IPS-NIHi11 (cell line): ENCODE results near the gene SYNDIG1L.
A peak's percentile ranks its signal among the peaks of the same experiment; 100 is the strongest.
"Not testable (repeated sequence)": the region's sequence is repeated elsewhere in the genome, so short reads cannot be mapped to it uniquely, and the experiment has no call there.

Experiments used
- DNase-seq: peaks from one replicate; pipeline ENCODE4 v3.0.0; 2012; ENCODE audit warnings: mixed read lengths, low spot score

The SYNDIG1L gene

DNA sequence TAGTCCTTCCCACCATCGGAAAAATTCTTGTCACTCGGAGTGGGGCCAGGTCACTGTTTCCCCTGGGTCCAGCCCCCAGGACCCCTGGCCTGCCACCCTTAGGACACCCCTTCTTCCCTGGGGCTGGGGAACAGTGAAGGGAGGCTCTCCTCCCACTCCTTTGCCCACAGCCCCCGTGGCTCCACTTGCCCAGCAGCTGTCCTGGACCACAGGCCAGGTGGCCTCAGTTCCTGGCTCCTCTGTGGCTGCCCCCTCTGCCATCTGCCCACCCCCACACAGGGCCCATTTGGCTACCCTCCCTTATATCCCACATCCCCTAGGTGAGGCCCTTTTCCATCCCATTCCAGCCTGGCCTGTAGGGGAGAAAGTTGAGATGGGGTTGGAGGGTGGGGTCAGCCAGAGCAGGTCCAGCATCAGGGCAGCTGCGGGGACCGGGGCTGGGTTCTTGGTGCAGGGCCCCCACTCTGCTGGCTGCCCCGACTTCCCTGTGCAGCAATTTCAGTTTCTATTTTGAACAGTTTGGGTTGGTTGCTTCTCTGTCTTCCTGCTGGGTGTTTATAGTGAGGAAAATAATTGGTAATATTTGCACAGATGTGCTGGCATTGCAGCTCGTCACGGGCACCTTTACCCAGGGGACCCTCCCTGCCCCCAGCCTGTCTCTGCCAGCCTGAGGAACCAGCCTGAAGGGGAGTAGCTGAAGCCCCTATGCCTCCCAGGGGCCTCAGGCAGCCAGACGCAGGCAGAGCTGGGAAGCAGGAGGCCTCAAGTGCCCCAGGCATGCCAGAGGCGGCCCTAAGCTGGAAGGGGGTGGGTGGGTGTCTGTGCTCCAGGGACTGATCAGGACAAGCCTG lies 23.4 kb downstream of the SYNDIG1L start:
- no peak for DNase-seq

DNA sequence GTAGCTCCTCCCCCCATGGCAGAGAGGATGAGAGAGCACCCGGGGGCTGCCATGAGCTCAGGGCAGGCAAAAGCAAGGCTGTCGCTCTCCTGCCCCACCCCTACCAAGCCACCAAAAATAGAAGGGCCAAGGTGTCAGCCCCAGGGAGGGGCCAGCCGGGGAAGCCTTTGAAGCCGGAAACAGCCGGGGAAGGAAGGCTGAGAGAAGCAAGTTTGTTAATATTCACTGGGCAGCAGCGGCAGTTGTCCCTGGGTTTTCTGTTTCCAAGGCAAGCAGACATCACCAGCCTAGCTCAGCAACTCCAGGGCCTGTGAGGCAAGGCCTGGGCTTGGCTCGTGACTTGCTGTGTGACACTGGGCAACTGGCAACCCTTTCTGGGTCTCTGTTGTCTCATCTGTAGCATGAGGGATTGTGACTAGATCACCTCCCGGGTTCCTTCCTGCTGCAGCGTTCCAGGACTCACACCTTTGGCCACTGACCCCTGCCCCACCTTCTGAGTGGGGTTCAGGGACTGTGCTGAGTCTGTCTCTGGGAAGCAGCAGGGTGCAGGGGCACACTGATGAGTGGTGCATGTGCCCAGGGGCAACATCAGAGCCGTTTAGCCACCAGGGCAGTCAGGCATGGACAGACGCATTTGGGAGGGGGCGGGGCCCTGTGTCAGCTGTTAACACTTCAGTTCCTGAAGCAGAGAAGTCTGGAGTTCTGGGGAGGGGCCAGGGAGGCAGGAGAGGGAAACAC lies 24.3 kb downstream of the SYNDIG1L start:
- peak; percentile 68 for DNase-seq

DNA sequence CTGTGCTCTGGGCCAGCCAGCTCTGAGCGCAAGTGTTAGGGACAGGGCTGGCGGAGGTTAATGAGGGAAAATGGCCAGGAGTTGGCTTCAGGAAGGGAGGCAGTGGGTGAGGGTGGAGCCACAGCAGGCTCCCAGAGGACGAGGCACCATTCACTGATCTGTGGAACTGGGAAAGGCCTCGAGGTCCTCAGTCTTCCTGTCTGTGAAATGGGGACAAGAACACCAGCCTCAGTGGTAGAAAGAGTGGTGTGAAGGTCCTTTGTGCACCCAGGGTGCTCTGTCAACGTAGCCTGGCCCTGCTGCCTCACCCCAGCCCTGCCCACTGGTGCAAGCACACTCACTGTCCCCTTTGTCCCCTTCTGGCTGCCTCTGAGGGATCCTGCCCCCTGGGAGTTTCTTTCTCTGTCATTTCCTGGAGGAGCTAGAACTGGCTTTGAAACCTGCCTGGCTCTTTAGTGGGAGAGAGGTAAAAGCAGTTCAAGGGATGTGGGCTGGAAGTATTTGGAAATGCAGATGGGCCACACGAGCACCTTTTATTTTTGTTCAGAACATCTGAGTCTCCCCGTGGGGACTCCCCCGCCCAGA lies 25.0 kb downstream of the SYNDIG1L start:
- no peak for DNase-seq

DNA sequence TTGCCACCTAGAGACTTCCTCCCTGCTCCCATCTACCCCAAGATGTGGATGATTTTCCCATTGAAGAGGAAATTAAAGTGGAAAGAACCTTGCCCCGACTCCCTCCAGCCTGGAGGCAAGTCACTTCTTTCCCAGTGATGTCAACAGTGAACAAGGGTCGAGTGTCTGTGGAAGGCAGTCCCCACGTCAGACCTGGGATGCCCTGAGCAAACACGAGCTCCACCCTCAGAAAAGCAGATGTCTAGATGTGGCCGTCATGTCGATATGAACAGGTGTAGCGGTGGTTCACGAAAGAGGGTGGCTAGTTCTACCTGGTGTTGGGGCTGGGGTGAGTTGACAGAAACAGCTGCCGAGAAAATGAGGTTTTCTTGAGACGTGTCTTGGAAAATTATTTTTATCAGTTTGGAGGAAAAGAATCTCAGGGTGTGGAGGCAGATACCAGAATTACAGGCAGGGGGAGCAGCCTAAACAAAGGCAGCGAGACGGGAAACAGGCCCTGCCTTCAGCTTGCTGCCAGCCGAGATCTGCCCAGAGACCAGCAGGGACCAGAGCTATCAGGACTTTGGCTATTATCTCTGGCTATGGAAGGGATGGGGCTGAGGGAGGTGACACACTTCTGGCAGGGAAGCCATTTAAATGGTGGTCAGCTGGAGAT lies 25.9 kb downstream of the SYNDIG1L start:
- DNase-seq: peak; percentile 65

DNA sequence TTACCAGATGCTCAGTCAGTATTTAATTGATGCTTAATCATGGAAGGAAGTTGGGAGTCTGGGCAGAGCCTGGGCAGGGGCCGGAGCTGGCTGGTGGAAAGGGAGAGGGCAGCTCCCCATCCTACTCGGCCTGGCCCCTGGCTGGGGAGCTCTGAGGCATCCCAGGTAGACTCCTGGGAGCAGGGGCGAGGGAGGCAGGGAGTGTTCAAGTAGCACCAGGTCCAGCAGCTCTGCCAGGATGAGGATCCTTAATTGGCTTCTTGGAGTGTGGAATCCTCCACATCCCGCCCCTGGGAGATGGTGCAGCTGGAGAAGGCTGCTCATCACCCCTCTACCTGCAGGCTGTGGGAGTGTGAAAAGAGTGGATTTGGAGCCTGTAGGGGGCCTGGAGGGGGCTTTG lies 30.9 kb downstream of the SYNDIG1L start:
- no peak for DNase-seq

DNA sequence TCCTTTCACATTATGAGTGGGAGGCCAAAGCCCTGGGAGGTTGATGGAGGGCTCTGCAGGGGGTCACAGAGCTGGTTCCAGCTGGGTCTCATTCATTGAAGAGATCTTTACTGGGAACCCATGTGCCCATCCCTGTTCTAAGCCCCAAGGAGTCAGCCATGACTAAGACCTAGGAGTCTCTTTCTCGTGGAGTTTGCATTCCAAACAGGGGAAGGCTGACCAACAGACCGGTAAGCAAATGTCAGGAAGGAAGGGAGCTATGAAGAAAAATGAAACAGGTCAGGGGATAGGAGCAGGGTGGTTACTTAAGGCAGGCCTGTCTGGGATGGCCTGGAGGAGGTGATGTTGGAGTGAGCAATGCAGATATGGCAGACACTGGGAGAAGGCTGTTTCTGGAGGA lies 31.5 kb downstream of the SYNDIG1L start:
- DNase-seq: no peak

DNA sequence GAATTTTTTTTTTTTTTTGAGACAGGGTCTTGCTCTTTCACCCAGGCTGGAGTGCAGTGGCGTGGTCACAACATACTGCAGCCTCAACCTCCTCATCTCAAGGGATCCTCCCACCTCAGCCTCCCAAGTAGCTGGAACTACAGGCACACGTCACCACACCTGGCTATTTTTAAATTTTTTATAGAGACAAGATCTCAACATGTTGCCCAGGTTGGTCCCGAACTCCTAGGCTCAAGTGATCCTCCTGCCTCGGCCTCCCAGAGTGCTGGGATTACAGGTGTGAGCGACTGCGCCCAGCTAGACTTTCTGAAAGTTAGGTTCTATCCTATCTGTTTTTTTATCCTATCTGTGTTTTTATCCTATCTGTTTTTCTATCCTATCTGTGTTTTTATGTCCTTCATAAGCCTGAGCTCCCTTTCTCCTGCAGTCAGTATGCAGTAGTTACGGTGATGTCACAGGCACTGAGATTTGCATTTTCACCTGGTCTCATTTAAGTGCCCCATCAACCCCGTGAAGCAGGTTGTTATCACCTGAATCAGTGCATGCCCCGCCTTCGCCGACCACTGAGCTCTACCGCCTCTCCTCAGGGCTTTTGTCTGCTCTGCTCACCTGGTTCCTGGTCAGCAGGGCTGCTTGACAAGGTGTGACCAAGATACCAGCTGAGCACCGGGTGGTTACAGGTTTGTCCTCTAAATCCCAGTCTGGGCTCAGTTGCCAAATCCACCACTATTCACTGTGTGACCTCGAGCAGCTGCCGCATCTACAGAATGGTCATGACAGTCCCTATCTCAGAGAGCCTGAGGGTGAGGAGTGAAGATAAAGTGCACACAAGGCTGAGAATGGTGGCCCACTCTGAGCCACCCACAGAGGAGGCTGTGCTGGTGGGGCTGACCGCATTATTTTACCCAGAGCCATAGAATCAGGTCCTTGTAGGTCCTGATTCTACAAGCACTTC lies 33.1 kb downstream of the SYNDIG1L start:
- DNase-seq: no peak

DNA sequence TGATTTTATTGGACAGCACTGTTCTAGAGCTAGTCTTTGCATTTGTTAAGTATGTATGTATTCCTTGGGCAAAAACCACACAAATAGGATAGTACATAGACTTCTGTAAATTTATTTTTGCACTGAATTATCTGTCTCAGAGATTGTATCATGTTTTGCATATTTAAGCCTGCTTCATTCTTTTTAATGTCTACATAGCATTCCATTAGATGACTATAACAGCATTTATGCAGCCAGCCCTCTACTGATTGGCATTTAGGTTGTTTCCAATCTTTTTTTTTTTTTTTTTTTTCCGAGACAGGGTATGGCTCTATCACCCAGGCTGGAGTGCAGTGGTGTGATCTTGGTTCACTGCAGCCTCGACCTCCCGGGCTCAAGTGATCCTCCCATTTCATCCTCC lies 34.5 kb downstream of the SYNDIG1L start:
- DNase-seq: no peak

DNA sequence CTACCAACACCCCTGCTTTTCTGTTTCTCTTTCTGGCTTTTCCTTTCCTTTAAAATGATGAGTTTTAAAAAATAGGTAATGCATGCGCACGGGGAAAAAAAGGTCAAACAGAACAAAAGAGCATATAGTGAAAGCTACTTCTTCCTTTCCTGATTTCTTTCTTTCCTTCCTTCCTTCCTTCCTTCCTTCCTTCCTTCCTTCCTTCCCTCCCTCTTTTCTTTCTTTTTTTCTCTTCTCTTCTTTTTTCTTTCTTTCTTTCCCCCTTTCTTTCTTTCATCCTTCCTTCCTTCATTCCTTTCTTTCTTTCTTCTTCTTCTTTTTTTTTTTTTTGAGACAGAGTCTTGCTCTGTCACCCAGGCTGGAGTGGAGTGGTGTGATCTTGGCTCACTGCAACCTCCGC lies 35.5 kb downstream of the SYNDIG1L start:
- not testable (repeated sequence) for DNase-seq

DNA sequence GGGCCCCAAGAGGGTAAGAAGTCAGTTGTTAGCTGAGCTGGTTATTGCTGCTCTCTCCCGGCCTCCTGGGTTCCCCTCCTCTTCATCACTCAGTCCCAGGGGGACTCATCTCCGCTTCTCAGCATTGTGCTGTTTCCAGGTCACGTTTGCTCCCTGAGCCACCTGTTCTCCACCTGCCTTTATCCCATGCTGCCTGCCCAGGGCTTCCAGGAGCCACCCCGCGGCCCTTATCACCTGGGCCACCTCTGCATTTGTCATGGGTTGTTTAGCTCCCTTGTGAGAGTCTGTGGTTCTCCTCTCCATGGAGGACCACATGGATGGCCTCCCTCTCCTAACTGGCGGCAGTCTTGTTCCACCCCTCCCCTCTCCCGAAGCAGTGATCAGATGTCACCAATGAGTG lies 36.0 kb downstream of the SYNDIG1L start:
- DNase-seq: no peak

DNA sequence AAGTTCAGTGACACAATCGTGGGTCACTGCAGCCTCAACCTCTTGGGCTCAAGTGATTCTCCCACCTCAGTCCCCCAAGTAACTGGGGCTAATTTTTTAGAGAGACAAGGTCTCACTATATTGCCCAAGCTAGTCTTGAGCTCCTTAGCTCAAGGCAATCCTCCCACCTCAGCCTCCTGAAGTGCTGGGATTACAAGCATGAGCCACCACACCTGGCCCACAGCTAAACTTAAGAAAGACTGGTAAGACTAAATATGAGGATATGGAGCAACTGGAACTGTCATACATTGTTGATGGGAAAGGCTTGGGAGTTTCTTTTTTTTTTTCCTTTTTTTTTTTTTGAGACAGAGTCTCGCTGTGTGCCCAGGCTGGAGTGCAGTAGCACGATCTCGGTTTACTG lies 43.8 kb downstream of the SYNDIG1L start:
- DNase-seq: no peak

DNA sequence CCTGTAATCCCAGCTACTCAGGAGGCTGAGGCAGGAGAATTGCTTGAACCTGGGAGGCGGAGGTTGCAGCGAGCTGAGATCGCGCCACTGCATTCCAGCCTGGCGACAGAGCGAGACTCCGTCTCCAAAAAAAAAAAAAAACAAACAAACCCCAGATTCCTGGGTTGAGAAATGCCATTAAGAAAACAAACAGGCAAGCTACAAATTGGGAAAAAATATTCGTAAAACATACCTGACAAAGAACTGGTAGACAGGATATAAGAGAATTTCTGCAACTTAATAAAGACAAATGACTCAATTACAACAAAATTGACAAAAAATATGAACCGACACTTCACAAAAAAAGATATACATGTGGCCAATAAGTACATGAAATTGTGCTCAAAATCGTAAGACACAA lies 44.4 kb downstream of the SYNDIG1L start:
- peak; percentile 0 for DNase-seq

DNA sequence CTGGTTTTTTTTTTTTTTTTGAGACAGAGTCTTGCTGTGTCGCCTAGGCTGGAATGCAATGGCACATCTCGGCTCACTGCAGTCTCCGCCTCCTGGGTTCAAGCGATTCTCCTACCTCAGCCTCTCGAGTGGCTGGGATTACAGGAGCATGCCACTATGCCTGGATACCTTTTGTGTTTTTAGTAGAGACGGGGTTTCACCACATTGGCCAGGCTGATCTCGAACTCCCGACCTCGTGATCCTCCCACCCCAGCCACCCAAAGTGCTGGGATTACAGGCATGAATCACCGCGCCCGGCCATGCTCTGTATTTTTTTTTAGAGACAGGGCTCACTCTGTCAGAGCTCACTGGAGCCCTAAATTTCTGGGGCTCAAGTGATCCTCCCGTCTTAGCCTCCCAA lies 45.2 kb downstream of the SYNDIG1L start:
- no peak for DNase-seq

DNA sequence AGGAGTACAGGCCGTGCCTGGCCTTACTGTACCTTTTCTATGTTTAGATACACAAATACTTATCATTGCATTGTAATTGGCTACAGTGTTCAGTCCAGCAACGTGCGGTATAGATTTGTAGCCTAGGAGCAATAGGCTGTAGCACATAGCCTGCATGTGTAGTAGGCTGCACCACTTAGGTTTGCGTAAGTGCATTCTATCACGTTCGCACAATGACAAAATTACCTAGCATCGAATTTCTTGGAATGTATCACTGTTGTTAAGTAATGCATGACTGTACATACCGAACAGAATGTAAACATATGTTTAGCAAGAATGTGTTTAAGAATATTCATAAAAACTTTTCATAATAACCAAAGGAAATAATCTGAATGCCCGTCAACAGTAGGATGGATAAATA lies 45.8 kb downstream of the SYNDIG1L start:
- peak; percentile 10 for DNase-seq

DNA sequence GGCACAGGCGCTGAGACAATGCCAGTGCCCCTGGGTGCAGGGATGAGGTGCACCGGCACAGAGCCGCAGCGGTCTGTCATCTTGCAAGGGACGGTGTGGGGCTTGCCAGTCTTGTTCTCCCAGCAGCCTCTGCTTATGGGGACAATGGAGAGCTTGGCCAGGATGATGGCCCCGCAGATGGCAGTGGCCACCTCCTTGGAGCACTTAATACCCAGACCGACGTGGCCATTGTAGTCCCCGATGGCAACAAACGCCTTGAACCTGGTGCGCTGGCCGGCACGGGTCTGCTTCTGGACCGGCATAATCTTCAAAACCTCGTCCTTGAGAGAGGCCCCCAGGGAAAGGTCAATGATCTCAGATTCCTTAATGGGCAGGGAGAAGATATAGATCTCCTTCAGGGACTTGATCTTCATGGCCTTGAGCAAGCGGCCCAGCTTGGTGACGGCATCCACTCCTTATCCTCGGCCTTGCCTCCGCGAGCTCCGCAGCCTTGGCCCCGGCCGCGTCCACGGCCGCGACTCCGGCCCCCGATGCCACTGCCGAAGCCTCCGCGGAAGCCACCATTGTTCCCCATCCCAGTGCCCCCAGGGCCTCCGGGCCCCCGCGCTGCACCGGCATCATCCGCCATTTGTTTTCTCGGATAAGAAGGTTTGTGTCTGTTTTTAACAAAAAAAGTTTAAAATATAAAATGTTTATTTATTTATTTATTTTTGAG lies 47.9 kb downstream of the SYNDIG1L start:
- no peak for DNase-seq

DNA sequence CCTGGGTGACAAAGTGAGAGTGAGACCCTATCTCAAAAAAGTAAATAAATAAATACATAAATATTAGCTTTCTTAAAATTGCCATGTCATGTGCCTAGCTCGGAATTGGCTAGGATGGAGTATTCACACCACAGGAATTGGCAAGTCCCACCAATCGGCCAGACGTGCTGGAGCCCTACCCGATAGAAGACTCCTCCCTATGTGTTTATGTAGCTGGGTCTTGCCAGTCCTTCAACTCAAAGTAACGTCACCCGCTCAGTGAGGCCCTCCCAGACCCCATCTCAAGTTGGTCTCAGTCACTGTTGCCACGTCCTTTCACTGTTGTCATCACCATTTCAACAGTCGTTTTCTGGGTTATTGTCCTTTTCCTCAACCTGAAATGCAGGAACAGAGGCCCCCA lies 57.6 kb downstream of the SYNDIG1L start:
- DNase-seq: no peak

DNA sequence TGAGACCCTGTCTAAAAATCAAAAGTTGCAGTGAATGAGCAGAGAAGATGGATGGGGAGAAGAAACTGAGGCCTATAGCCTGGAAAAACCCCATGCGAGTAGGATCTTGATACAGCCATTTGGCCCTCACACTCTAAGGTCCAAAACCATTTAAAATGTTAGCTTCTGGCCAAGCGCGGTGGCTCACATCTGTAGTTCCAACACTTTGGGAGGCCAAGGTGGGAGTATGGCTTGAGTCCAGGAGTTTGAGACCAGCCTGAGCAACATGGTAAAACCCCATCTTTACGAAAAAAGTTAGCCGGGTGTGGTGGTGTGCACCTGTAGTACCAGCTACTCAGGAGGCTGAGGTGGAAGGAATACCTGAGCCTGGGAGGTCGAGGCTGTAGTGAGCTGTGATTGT lies 58.0 kb downstream of the SYNDIG1L start:
- no peak for DNase-seq

DNA sequence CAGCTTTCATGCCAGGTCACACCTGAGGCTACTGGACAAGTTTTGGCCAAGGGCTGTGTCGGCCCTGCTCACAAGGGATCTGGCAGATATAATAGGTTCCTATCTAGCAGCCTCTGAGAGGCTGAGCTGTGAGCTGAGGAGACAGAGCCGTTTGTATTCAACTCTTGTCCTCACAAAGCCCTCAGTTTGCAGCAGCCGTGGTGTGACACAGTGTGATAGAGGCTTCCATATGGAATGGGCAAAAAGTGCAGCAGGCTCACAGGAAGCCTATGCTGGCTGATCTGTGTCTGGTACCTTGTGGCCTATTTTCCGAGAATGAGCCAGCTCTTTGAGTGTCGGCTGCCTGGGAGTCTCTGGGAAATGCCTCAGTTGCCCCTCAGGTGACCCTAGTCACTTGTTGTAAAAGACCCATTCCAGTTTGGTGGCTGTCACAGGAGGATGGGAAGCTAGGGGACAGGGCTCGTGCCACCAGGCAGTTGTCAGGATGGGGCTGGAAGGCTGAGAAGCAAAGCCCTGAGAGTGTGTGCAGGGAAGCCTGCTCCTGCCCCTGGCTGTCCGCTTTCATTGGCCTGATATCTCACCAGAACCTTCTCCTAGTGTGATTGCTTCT lies 61.6 kb downstream of the SYNDIG1L start:
- no peak for DNase-seq

DNA sequence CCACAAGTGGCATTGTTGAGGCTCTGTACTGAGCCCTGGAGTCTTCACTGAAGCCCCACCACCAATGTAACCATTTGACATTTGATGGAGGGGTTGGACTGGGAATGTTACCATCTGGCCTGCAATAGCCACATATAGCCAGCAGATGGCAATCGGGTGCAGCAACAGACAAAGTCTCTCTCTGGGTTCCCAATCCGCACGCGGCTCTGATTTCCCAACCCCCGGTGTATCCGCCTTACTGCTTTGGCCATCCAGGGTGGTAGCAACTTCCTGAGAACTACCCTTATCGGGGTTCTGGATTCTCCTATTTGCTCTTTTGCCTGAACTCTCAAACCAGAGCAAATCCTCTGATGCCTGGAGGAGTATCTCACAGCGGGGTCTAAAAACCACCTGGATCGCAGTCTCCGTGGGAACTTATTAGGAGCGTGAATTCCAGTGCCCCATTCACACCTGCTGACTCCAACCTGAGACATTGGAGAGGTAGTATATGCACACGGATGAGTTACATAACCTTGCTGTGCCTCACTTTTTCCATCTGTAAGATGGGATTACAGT lies 63.6 kb downstream of the SYNDIG1L start:
- peak; percentile 94 for DNase-seq

DNA sequence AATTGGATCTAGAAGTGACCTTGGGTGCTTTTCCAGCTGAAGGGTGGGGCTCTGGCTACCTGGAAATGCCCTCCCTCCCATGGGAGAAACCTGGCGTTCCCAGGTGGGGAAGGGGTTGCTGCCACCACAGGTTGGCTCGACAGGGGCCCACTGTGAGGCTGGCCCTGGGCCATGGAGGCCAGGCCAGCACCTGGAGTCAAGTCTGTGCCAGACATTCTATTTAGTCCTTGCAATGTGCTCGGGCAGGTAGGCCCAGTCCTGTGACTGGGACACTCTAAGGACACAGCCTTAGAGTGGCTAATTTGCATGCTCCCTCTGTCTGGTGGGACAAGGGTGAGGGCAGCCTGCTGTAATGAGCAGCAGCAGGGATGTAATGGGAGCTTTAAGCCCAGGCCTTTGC lies 65.8 kb downstream of the SYNDIG1L start:
- DNase-seq: no peak
